Fibroblast of skin of back (primary cell): ENCODE results near the gene TRIP12.
"Not testable (repeated sequence)": the region's sequence is repeated elsewhere in the genome, so short reads cannot be mapped to it uniquely, and the experiment has no call there.

Experiments used
- DNase-seq: peaks from one replicate; pipeline ENCODE4 v3.0.0-alpha.2; 2013

Gene TRIP12

DNA sequence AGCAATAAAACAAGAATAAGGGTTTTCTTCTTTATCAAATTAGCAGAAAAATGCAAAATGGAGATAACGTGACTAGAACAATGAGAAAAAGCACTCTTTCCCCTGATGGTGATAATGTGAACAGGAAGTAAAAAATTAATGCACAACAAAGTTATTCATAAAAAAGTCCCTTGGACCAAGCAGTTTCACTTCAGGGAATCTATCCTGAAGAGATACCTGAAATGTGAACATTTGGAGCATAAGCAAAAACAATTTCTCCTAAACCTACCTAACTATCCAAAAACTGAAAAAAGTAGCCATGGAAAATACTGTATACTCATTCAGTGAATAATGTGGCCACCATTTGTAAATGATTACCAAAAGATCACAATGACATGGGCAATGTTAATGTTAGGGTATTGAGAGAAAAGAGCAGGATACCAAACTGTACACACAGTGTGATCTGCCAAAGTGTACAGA is 48.7 kb downstream of the TRIP12 start:
- no peak for DNase-seq

DNA sequence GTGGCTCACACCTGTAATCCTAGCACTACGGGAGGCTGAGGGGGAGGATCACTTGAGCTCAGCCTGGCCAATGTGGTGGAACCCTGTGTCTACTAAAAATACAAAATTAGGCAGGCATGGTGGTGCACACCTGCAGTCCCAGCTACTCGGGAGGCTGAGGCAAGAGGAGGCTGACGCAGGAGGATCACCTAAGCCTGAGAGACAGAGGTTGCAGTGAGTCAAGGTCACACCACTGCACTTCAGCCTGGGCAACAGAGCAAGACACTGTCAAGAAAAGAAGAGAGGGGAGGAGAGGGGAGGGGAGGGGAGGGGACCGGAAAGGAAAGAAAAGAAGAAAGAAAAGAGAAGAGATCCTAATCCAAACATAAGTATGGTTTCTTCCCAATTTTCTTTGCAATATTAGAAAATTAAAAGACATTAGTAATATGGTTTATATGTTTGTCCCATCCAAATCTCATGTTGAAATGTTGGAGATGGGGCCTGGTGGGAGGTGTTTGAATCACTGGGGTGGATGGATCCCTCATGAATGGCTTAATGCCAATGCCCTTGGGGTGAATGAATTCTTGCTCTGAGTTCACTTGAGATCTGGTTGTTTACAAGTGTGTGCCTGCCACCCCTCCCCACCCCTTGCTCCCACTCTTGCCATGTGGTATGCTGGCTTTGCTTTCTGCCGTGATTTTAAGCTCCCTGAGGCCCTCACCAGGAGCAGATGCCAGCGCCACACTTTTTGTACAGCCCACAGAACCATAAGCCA is 50.7 kb downstream of the TRIP12 start:
- no peak for DNase-seq

DNA sequence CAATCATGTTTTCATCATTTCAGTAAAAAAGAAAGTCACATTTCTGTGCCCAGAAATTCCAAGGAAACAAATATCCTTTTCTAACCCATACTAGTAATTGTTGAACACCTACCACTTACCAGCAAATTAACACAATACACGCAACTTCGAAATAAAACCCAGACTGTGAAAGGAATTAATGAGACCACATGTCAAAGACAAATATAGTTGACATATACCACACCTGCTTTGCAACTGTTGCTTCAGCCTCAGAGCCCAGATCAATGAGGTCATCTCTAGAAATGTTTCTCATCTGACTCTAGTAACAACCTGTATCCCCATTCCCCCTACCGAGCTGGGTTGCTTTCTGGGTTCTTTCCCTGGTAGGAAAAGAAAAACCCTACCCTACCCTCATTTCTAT is 52.6 kb downstream of the TRIP12 start:
- no peak for DNase-seq

GRCh38 chr2:229868794-229869193 is 53.0 kb downstream of the TRIP12 start:
- no peak for DNase-seq

GRCh38 chr2:229865033-229865432 is 56.8 kb downstream of the TRIP12 start:
- no peak for DNase-seq

DNA sequence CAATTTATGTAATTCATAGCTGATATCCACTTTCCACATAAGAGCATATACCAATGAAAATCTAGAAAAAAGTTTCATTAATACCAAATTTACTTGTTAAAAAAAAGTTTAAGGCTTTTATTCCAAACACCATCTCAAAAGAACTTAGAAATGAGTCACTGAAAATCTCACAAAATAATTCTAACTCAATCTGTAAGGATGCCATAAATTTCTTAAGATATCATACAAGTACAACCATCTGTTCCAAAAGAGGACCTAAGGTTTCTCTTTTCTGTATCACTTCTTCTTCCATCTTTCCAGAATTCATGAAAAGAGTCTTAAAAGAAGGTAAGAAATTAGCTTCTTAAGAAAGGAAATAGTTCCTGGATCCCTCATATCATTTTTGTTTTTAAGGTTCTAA is 60.4 kb downstream of the TRIP12 start:
- DNase-seq: no peak

DNA sequence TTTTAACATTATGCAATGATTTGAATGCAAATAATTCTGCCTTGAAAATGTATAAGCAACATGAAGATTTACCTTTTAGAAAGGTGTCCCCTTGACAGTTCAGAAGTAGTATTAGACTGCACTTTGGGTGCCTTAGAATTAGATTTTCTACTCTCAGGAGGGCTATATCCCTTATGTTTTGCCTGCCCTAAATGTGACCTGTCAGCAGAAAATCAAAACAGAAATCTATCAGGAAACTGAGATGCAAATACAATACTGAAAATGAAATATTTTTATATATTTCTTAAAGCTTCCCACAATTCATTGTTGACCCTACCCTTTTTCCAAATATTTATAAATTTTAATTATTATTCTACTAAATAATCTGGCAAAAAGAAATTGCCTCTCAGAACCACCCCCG is 61.5 kb downstream of the TRIP12 start:
- DNase-seq: no peak

DNA sequence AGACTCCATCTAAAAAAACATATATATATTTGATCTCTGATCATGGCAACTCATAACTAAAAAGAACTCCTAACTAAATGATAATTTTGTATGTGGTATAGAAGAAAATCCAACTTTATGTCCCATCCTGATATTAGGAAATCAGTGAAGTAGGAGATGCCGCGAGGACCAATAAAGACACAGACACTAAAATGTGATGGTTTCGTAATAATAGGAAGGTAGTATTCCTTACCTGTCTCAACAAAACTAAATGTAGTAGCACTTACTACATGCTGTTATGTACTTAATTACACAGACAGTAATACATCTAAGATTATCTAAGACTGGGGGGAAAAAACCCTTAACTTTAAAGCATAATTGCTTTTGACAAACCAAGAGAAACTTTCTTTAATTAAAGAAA is 63.5 kb downstream of the TRIP12 start:
- DNase-seq: no peak

DNA sequence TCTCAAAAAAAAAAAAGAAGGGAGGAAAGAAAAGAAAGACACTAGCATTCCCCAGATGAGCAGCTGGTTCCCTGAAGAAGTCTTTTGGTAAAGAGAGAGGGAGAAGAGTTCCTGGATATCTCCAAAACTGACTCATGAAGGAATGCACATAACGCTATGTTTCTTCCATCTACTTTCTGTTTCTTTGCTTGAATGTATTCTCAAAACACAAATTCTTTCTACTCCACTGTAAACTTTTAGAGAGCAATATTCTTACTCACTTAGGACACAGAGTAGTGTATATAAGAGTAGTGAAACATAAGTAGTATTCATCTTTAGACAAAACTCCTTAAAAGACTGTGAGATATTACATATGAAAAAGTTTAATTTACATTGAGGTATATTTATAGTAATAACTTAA is 64.2 kb downstream of the TRIP12 start:
- peak; percentile 31 for DNase-seq

- no peak for DNase-seq
These were observed 65.4 kb downstream of the TRIP12 start for GRCh38 chr2:229856413-229856812.

GRCh38 chr2:229855116-229855515 is 66.7 kb downstream of the TRIP12 start:
- DNase-seq: no peak

DNA sequence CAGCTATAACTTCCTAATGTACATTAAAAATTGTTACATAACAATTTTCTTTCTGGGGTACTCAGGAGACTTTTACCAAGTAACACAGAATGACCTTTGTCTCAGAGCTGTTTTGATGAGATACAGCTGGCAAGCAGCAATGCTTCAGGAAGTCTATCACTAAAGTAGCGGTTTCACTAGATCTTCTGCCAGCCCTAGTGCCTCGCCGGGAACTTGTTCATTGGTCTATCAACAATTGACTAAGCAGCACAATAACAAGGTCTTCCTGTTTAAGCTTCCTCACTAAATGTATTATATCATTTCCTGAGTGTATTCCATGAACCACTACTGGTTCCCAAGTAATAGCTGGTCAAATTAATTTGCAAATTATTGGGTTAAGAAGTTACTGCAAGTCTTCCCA is 69.2 kb downstream of the TRIP12 start:
- DNase-seq: peak; percentile 52

DNA sequence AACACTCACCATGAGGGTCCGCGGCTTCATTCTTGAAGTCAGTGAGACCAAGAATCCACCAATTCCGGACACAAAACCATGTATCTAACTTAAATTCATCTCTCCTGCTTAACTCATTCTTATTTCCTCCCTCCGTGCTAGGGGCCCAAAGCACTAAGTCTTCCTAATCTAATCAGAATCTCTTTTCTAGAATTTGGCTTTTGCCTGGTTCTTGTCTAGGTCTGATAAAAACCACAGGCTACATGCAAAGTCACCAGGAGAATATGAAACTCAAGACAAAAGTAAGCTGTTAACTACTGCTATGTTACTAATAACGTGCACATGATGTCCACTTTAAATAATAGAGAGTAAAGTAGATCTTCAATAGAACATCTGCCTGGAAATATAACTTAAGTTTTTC is 69.9 kb downstream of the TRIP12 start:
- no peak for DNase-seq

DNA sequence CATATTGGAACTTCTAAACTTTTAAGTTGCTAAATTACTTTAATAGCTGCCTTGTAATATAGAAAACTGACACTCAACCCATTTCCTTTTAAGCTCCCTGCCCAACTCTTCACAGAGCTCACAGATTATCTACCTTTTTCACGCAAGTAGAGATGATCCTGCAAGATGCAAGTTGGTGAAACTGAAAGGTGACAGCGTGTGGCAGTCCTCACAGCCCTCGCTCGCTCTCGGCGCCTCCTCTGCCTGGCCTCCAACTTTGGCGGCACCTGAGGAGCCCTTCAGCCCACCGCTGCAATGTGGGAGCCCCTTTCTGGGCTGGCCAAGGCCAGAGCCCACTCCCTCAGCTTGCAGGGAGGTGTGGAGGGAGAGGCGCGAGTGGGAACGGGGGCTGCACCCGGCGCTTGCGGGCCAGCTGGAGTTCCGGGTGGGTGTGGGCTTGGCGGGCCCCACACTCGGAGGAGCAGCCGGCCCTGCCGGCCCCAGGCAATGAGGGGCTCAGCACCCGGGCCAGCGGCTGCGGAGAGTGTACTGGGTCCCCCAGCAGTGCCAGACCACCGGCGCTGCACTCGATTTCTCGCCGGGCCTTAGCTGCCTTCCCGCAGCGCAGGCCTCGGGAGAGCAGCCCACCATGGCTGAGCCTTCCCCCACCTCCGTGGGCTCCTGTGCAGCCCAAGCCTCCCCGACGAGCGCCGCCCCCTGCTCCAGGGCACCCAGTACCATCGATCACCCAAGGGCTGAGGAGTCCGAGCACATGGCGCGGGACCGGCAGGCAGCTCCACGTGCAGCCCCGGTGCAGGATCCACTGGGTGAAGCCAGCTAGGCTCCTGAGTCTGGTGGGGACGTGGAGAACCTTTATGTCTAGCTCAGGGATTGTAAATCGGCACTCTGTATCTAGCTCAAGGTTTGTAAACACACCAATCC is 71.2 kb downstream of the TRIP12 start:
- not testable (repeated sequence) for DNase-seq

- no peak for DNase-seq
These were observed 72.7 kb downstream of the TRIP12 start for GRCh38 chr2:229849073-229849472.

DNA sequence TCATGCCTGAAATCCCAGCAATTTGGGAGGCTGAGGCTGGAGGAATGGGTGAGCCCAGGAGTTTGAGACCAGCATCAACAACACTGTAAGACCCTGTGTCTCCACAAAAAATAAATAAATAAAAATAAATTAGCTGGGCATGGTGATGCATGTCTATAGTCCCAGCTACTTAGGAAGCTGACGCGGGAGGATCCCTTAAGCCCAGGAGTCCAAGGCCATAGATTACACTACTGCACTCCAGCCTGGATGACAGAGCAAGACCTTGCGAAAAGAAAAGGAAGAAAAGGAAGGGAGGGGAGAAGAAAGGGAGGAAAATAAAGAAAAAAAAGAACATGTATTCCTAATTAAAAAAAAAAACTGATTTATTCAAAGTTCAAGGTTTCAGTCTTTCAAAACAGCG is 78.2 kb downstream of the TRIP12 start:
- no peak for DNase-seq

- DNase-seq: no peak
These were observed 83.1 kb downstream of the TRIP12 start for GRCh38 chr2:229838729-229839128.

DNA sequence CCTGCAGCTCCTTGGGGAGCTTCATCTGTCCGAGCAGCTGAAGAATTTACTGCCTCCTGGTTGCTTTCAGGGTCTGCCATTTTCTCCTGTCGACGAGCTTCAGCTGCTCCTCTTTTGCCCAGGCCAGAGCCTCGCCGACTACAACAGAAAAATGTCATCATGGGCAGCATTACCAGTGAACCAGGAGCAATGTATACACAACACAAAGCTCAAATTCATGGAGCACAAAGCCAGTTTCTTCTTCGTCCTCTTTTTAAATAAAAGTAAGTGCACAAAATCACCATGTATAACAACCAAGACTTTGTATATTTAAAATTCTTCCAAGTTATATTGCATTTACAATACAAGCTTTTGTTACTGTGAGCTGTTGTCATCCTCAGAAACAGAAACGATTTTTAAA is 85.0 kb downstream of the TRIP12 start:
- DNase-seq: no peak

DNA sequence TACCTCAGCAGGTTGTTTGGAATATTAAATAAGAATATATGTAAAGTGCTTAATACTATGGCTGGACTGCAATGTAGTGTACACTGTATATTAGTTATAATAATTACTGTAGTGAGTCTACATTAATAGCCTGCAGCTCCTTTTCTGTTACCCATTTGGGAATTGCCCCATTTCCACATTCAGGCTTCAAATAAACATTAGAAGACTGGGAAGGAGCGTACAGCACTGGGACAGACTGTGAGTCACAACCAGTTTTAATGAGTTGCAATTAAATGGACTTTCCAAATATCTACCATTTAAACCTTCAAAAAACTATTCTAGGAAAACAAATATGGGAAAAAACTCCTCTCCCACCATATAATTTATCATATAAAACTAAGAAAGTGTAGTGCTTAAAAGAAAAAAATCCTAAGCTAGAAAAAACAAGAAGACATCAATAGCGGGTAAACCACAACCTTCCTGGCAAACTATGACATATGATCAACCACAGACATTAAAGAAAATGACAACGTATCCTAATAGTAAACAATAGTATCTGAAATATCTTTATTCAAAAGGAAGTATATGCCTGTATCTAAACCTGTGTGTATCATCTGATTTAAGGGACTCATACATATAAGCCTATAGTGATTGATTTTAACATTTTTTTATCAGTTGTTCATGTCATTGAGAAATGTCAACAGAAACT is 86.1 kb downstream of the TRIP12 start:
- DNase-seq: no peak

DNA sequence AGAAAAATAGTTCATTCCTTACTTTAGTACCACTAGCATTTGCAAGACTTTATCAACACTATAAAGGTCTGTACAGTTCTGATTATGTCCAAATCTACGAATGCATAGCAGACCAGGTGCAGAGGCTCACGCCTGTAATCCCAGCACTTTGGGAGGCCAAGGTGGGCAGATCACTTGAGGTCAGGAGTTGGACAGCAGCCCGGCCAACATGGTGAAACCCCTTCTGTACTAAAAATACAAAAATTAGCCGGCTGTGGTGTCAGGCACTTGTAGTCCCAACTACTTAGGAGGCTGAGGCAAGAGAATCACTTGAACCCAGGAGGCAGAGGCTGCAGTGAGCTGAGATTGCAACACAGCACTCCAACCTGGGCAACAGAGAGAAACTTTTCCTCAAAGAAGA is 87.4 kb downstream of the TRIP12 start:
- not testable (repeated sequence) for DNase-seq

GRCh38 chr2:229832510-229832898 is 89.3 kb downstream of the TRIP12 start:
- DNase-seq: no peak

GRCh38 chr2:229831805-229832509 is 89.9 kb downstream of the TRIP12 start:
- no peak for DNase-seq

DNA sequence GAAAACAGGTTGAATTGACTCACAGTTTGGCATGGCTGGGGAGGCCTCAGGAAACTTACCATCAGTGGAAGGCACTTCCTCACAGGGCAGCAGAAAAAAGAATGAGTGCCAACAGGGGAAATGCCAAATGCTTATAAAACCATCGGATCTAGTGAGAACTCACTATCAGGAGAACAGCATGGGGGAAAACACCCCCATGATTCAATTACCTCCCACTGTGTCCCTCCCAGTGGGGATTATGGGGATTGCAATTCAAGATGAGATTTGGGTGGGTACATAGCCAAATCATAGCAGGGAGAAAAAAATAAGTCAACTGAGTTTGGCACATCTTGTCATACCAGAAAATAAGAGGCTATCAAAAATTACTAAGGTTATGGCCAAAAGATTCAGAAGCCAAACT is 96.3 kb downstream of the TRIP12 start:
- no peak for DNase-seq
